HEK293T (cell line): ENCODE data around the gene PEX6.

ENCODE experiments used
- CTCF ChIA-PET: fragments of 350-600 bp; formaldehyde crosslinking; extraction: SDS; loops from one replicate; lab custom pipeline; 2021; ENCODE audit warnings: antibody characterized with exemption, inconsistent platforms; lab: Yijun Ruan, JAX
- POLR2A ChIA-PET: fragments of 350-600 bp; formaldehyde crosslinking; extraction: SDS; loops from one replicate; lab custom pipeline; 2020; ENCODE audit warnings: antibody characterized with exemption, inconsistent platforms; lab: Yijun Ruan, JAX
- DNase-seq: peaks from one replicate; pipeline ENCODE4 v3.0.0; 2012; ENCODE audit warnings: mixed read lengths; ENCODE audit errors: extremely low spot score
- ARNT ChIP-seq: fragments of 450-650 bp; IDR thresholded peaks from 2 replicates; pipeline ENCODE4 v1.6.1; 2017; ENCODE audit warnings: mild to moderate bottlenecking
- BHLHE40 ChIP-seq: fragments of 450-650 bp; IDR thresholded peaks from 2 replicates; pipeline ENCODE4 v1.6.1; 2016; ENCODE audit warnings: mild to moderate bottlenecking, moderate library complexity, borderline replicate concordance
- CTBP1 ChIP-seq: fragments of 450-650 bp; IDR thresholded peaks from 2 replicates; pipeline ENCODE4 v1.6.1; 2016; ENCODE audit warnings: borderline replicate concordance
- ELF4 ChIP-seq: fragments of 450-650 bp; IDR thresholded peaks from 2 replicates; pipeline ENCODE4 v1.6.1; 2017; ENCODE audit warnings: antibody characterized with exemption
- FOXA1 ChIP-seq: fragments of 450-650 bp; IDR thresholded peaks from 2 replicates; pipeline ENCODE4 v1.6.1; 2016; ENCODE audit warnings: mild to moderate bottlenecking
- FOXK2 ChIP-seq: fragments of 450-650 bp; IDR thresholded peaks from 2 replicates; pipeline ENCODE4 v1.6.1; 2016; ENCODE audit warnings: mild to moderate bottlenecking
- FOXM1 ChIP-seq: fragments of 450-650 bp; IDR thresholded peaks from 2 replicates; pipeline ENCODE4 v1.6.1; 2017; ENCODE audit warnings: mild to moderate bottlenecking, borderline replicate concordance
- HDGF ChIP-seq: fragments of 450-650 bp; IDR thresholded peaks from 2 replicates; pipeline ENCODE4 v1.6.1; 2017; ENCODE audit warnings: antibody characterized with exemption, borderline replicate concordance
- L3MBTL2 ChIP-seq: fragments of 450-650 bp; conservative IDR thresholded peaks from 2 replicates; pipeline ENCODE4 v1.6.1; 2016; ENCODE audit warnings: mild to moderate bottlenecking
- LEF1 ChIP-seq: fragments of 450-650 bp; IDR thresholded peaks from 2 replicates; pipeline ENCODE4 v1.6.1; 2017; ENCODE audit warnings: mild to moderate bottlenecking, borderline replicate concordance
- NFRKB ChIP-seq: fragments of 450-650 bp; IDR thresholded peaks from 2 replicates; pipeline ENCODE4 v1.6.1; 2016; ENCODE audit warnings: mild to moderate bottlenecking, moderate library complexity
- SP1 ChIP-seq: fragments of 450-650 bp; IDR thresholded peaks from 2 replicates; pipeline ENCODE4 v1.6.1; 2017
- SUZ12 ChIP-seq: fragments of 450-650 bp; IDR thresholded peaks from 2 replicates; pipeline ENCODE4 v1.6.1; 2016; ENCODE audit warnings: mild to moderate bottlenecking
- TARDBP ChIP-seq: fragments of 450-650 bp; IDR thresholded peaks from 2 replicates; pipeline ENCODE4 v1.6.1; 2016
- ZNF384 ChIP-seq: fragments of 450-650 bp; IDR thresholded peaks from 2 replicates; pipeline ENCODE4 v1.6.1; 2016
- TF ChIP-seq, protein P1 (sequence below): fragments of 450-650 bp; IDR thresholded peaks from 2 replicates; pipeline ENCODE4 v1.6.1; 2016

Gene PEX6

DNA sequence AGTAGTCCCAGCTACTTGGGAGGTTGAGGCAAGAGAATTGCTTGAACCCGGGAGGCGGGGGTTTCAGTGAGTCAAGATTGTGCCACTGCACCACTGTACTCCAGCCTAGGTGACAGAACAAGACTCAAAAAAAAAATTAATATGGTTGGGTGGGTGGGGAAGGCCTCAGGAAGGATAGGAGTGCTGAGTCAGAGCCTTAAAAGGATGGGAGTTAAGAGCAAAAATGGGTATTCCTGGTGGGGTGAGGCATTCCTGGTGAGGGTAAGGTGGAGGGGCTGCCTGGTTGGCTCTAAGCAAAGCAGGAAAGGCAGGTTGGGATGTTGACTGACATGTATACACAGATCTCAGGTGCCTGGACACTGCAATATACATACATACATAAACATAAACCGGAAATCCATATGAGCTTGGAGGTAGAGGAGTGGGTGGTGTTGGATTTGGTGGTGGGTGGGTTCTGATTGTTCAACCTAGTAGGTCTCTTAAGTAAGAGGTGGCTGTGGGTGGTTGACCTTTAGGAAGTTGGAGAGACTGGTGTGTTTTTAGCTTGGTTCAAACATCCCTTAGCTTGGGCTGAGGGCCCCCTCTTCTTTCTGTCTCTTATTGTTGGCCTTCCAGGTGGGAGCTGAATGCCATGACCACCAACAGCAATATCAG, 41.2 kb upstream of the PEX6 start:
- CTCF ChIA-PET: no interaction called here
- POLR2A ChIA-PET: interaction anchor here (0.8 to 2.8 kb wide), 10 partner anchors 9 to 123 kb away, joined by 3 to 26 read pairs (median 8); partner anchors contain the start of genes CNPY3, CUL7, KLC4 and MRPL2

DNA sequence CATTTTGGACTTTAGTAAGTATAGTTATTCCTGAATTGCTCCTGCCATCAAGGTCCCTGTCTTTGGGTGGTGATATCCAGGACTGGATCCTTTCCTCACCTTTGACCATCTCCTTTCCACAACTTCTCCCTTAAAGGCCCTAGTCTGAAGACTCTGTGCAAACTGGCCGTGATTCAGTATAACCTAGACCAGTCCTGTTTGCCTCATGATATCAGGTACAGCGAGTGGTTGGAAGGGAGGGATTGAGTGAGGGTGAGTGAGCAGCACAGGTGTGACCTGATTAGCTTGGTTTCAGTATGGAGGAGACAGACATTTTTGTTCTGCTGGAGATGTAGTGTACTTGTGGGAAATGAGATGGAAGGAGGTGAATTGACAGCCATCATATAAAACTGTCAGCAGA, 40.2 kb upstream of the PEX6 start:
- CTCF ChIA-PET: no interaction called here
- TF ChIP-seq, protein P1, sequence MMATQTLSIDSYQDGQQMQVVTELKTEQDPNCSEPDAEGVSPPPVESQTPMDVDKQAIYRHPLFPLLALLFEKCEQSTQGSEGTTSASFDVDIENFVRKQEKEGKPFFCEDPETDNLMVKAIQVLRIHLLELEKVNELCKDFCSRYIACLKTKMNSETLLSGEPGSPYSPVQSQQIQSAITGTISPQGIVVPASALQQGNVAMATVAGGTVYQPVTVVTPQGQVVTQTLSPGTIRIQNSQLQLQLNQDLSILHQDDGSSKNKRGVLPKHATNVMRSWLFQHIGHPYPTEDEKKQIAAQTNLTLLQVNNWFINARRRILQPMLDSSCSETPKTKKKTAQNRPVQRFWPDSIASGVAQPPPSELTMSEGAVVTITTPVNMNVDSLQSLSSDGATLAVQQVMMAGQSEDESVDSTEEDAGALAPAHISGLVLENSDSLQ: no peak
- no peak for TF ChIP-seq FOXK2
- no peak for TF ChIP-seq SUZ12
- DNase-seq: no peak
- POLR2A ChIA-PET: interaction anchor here (1.8 kb wide), 1 partner anchor 35 kb away, joined by 4 read pairs; the partner anchor contains the start of gene PPP2R5D

More for the DNA sequence above, 41.2 kb upstream of the PEX6 start:
- no peak for DNase-seq
- TF ChIP-seq HDGF (no peak), TARDBP (no peak), BHLHE40 (no peak), LEF1 (no peak), ARNT (no peak), FOXK2 (no peak), NFRKB (no peak), L3MBTL2 (no peak), CTBP1 (no peak), SUZ12 (no peak), FOXA1 (no peak)
- TF ChIP-seq, protein P1: no peak

DNA sequence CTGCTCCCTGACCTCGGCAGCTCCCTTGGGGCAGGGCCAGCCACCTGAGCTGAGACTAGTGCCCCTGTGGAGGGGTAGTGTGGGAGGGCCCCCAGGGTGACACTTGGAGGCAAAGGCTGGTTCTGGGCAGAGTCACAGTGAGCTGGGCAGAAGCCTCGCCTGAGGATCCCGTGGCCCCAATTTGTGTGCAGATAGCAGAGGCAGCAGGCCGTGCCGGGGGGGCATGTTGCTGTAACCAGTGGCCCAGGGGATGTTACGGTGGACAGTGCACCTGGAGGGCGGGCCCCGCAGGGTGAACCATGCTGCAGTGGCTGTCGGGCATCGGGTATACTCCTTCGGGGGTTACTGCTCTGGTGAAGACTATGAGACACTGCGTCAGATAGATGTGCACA, 38.0 kb upstream of the PEX6 start:
- no peak for DNase-seq
- ChIA-PET POLR2A (interaction anchor here (1.2 to 3.7 kb wide), 5 partner anchors 33 to 88 kb away, joined by 4 to 22 read pairs (median 6); partner anchors contain the start of genes CNPY3, CUL7, KLC4 and MRPL2), CTCF (no interaction called here)
- no peak for TF ChIP-seq CTBP1

DNA sequence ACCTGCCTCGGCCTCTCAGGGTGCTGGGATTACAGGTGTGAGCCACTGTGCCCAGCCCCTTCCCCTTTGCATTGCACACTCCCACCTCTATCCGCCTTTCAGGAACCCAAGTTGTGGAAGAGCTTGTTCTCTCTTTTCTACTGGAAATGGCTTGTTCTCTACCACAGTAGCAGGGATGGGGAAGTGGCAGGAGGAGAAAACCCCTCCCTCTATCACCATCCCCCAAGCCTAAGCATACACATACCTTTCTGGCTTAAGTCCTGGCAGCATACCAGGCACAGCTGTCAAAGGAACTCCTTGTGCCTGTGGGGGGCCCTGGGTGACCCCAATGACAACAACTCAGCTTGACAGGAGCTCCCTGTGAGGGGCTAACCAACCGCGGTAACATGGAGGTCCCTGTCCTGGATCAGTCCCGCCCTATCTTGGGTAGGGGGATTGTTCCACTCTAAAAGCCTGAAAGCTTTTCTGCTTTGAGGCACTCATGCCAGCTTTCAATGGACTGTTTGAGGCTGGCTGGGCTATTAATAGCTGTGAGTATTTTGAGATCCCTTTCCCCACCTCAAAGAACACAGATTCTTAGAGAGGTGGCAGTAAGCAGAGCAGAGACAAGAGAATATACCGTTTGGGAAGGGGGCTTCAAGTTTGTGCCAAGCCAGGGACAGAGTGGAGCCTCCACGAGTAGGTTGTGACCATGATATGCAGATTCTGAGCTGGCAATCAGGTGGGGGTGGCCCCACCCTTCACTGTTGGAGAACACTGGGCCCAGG, 37.4 kb upstream of the PEX6 start:
- POLR2A ChIA-PET: interaction anchor here (1.2 to 3.7 kb wide), 6 partner anchors 9 to 87 kb away, joined by 4 to 30 read pairs (median 9); partner anchors contain the start of genes CNPY3, CUL7, KLC4 and MRPL2
- TF ChIP-seq CTBP1: no peak
- TF ChIP-seq, protein P1: no peak
- TF ChIP-seq TARDBP: no peak
- TF ChIP-seq ELF4: no peak
- no peak for TF ChIP-seq FOXK2
- no peak for TF ChIP-seq NFRKB
- no peak for TF ChIP-seq LEF1
- no peak for TF ChIP-seq ARNT
- TF ChIP-seq HDGF: no peak
- TF ChIP-seq L3MBTL2: no peak
- TF ChIP-seq FOXA1: no peak
- TF ChIP-seq SP1: no peak
- TF ChIP-seq BHLHE40: no peak
- no peak for TF ChIP-seq SUZ12
- no peak for TF ChIP-seq FOXM1
- TF ChIP-seq ZNF384: no peak

DNA sequence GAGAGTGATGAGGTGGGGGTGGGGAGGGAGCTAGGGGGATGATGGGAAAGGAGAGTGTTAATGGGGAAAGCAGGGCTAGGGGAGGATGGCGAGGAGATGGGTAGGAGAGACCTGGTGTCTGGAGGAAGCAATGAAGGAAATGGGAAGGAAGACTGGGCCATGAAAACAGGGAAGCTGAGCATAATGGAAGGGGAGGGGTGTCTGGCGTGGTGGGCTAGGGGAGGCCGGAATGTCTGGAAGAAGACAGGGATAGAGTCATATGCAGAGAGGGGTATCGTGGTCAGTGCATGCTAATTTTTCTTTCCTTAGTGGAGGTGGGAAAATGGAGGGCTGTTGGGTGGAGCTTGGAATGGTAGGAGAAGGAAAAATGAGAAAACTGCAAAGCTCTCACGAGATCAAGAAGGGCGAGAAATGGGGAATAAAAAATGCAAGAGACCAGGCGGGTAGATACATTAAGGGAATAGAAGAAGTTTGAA, 35.5 kb upstream of the PEX6 start:
- ChIA-PET POLR2A (interaction anchor here (0.6 to 7.4 kb wide), 25 partner anchors 8 to 1205 kb away, joined by 3 to 78 read pairs (median 5); partner anchors contain the start of genes CNPY3, CUL7, KLC4 and MRPL2), CTCF (interaction anchor here (0.9 kb wide), 1 partner anchor 129 kb away, joined by 4 read pairs; no protein-coding TSS in a partner anchor)
- DNase-seq: no peak
- TF ChIP-seq ARNT (no peak), ZNF384 (no peak), SP1 (no peak), FOXA1 (no peak), NFRKB (no peak), TARDBP (no peak), FOXK2 (no peak), FOXM1 (no peak), BHLHE40 (no peak), L3MBTL2 (no peak), LEF1 (no peak), ELF4 (no peak), HDGF (no peak), CTBP1 (no peak), SUZ12 (no peak)
- TF ChIP-seq, protein P1: no peak

More for the DNA sequence above, 37.4 kb upstream of the PEX6 start:
- DNase-seq: no peak
- CTCF ChIA-PET: no interaction called here
